H1 (cell line): ENCODE data around the gene S100G. TPM values are rescaled to one million over a fixed set of nuclear protein-coding genes. Genes with fewer than 3 reads are reported as not detected.

Source experiments
- CTCF ChIA-PET: fragments of 300-600 bp; sonication (Branson Sonifier 250); formaldehyde crosslinking; loops from one replicate; lab custom pipeline; 2021; ENCODE audit not compliant: partially characterized antibody; lab: Charles Lee
- POLR2A ChIA-PET: fragments of 300-600 bp; sonication (Branson Sonifier 250); formaldehyde crosslinking; loops from one replicate; lab custom pipeline; 2021; ENCODE audit warnings: inconsistent platforms; ENCODE audit not compliant: partially characterized antibody; lab: Charles Lee
- DNase-seq, 2 experiments: peaks; one replicate each; pipeline versions ENCODE4 v3.0.0 to v3.0.0-alpha.2; 2010 to 2022; ENCODE audit warnings: low spot score in 2 of 2, low read depth in 1 of 2, mixed read lengths in 1 of 2
- FAIRE-seq: peaks from 2 replicates; lab custom pipeline; 2011; peaks lifted over from hg19 to GRCh38; lab: Jason Lieb, UNC
- H2AFZ ChIP-seq: 2 replicates; pipeline ENCODE4 v1.8.1; 2012; ENCODE audit warnings: low read length, inconsistent platforms
- H2AK5ac ChIP-seq: 2 replicates; pipeline ENCODE4 v1.6.1; 2013; ENCODE audit warnings: low read depth, low read length
- H2BK120ac ChIP-seq: replicated peaks from 2 replicates; pipeline ENCODE3; 2013; ENCODE audit warnings: low read depth, low read length, inconsistent platforms
- H2BK12ac ChIP-seq: 2 replicates; pipeline ENCODE4 v1.6.1; 2013; ENCODE audit warnings: low read depth, low read length
- H2BK15ac ChIP-seq: 2 replicates; pipeline ENCODE4 v1.6.1; 2013; ENCODE audit warnings: low read length
- H2BK20ac ChIP-seq: 2 replicates; pipeline ENCODE4 v1.6.1; 2013; ENCODE audit warnings: low read length
- H2BK5ac ChIP-seq: 2 replicates; pipeline ENCODE4 v1.6.1; 2013; ENCODE audit warnings: low read depth, low read length
- H3K14ac ChIP-seq: 2 replicates; pipeline ENCODE4 v1.6.1; 2013; ENCODE audit warnings: inconsistent platforms; ENCODE audit not compliant: insufficient read length
- H3K18ac ChIP-seq: 2 replicates; pipeline ENCODE4 v1.6.1; 2013; ENCODE audit warnings: low read length; ENCODE audit errors: extremely low read depth
- H3K23ac ChIP-seq: 2 replicates; pipeline ENCODE4 v1.6.1; 2013; ENCODE audit warnings: inconsistent platforms; ENCODE audit not compliant: insufficient read length
- H3K23me2 ChIP-seq: 2 replicates; pipeline ENCODE4 v1.6.1; 2013; ENCODE audit warnings: low read depth, low read length
- H3K27ac ChIP-seq: 2 replicates; pipeline ENCODE4 v1.6.1; 2011; ENCODE audit warnings: low read depth, low read length, inconsistent platforms
- H3K27me3 ChIP-seq, 4 experiments: replicated peaks in 1 of 4; 1 replicate in 1 of 4; 2 replicates in 3 of 4; pipeline versions ENCODE4 v1.6.1 to v1.8.1; 2011 to 2013; ENCODE audit warnings: low read length in 3 of 4, mild to moderate bottlenecking in 3 of 4, inconsistent platforms in 2 of 4, mixed read lengths in 2 of 4, moderate library complexity in 1 of 4; ENCODE audit not compliant: control insufficient read depth in 3 of 4, insufficient read depth in 3 of 4; ENCODE audit errors: extremely low read depth in 1 of 4
- H3K36me3 ChIP-seq, 4 experiments: 2 replicates each; pipeline versions ENCODE4 v1.6.1 to v1.8.1; 2011 to 2013; ENCODE audit warnings: mild to moderate bottlenecking in 4 of 4, low read length in 3 of 4, moderate library complexity in 2 of 4, control low read depth in 1 of 4, inconsistent platforms in 1 of 4; ENCODE audit not compliant: insufficient read depth in 4 of 4, control insufficient read depth in 2 of 4
- H3K4ac ChIP-seq: replicated peaks from 2 replicates; pipeline ENCODE3; 2013; ENCODE audit warnings: low read length, low read depth, mixed read lengths, inconsistent platforms; ENCODE audit not compliant: insufficient read length
- H3K4me1 ChIP-seq, 4 experiments: replicated peaks in 1 of 4; 1 replicate in 1 of 4; 2 replicates in 3 of 4; pipeline versions ENCODE4 v1.6.1 to v1.8.1; 2011 to 2013; ENCODE audit warnings: low read length in 3 of 4, inconsistent platforms in 2 of 4, mixed read lengths in 1 of 4; ENCODE audit not compliant: insufficient read depth in 4 of 4, control insufficient read depth in 3 of 4
- H3K4me2 ChIP-seq, 2 experiments: 2 replicates each; pipeline versions ENCODE4 v1.6.1 to v1.8.1; 2011 to 2013; ENCODE audit warnings: low read depth in 2 of 2, low read length in 2 of 2, control low read depth in 1 of 2, inconsistent platforms in 1 of 2, mild to moderate bottlenecking in 1 of 2; ENCODE audit not compliant: insufficient read depth in 1 of 2
- H3K4me3 ChIP-seq, 4 experiments: fragments of 200-600, 300-600 bp in 1 of 4; sonication (generic), shearing (Covaris generic), sonication (Bioruptor Twin) in 1 of 4; 2 replicates each; pipeline versions ENCODE4 v1.5.1 to v1.8.1; 2011 to 2016; ENCODE audit warnings: low read length in 4 of 4, low read depth in 3 of 4, control low read depth in 2 of 4, inconsistent platforms in 2 of 4, mild to moderate bottlenecking in 2 of 4, mixed read lengths in 1 of 4, moderate library complexity in 1 of 4; ENCODE audit not compliant: insufficient read depth in 2 of 4; ENCODE audit errors: extremely low read depth in 1 of 4
- H3K56ac ChIP-seq: replicated peaks from 2 replicates; pipeline ENCODE3; 2013; ENCODE audit warnings: low read depth, mild to moderate bottlenecking, mixed read lengths, low read length, inconsistent platforms; ENCODE audit not compliant: insufficient read length
- H3K79me1 ChIP-seq: 2 replicates; pipeline ENCODE4 v1.6.1; 2013; ENCODE audit warnings: low read depth, low read length, control low read depth
- H3K79me2 ChIP-seq, 2 experiments: 2 replicates each; pipeline versions ENCODE4 v1.6.1 to v1.8.1; 2012 to 2013; ENCODE audit warnings: low read length in 2 of 2, mild to moderate bottlenecking in 2 of 2, inconsistent platforms in 1 of 2; ENCODE audit not compliant: insufficient read depth in 2 of 2, control insufficient read depth in 1 of 2
- H3K9ac ChIP-seq, 4 experiments: replicated peaks in 1 of 4; 1 replicate in 1 of 4; 2 replicates in 3 of 4; pipeline versions ENCODE4 v1.6.1 to v1.8.1; 2011 to 2013; ENCODE audit warnings: low read depth in 3 of 4, low read length in 3 of 4, control low read depth in 2 of 4, mild to moderate bottlenecking in 2 of 4, moderate library complexity in 2 of 4, inconsistent platforms in 1 of 4; ENCODE audit errors: extremely low read depth in 1 of 4
- H3K9me3 ChIP-seq, 2 experiments: 2 replicates each; pipeline versions ENCODE4 v1.6.1 to v1.8.1; 2012 to 2013; ENCODE audit warnings: mild to moderate bottlenecking in 2 of 2, moderate library complexity in 2 of 2, control low read depth in 1 of 2, inconsistent platforms in 1 of 2, low read depth in 1 of 2, low read length in 1 of 2, mixed read lengths in 1 of 2; ENCODE audit not compliant: insufficient read depth in 2 of 2
- H4K20me1 ChIP-seq, 2 experiments: replicated peaks in 1 of 2; 2 replicates each; pipeline versions ENCODE3 to v1.8.1; 2011 to 2013; ENCODE audit warnings: inconsistent platforms in 2 of 2, low read length in 2 of 2, mild to moderate bottlenecking in 1 of 2; ENCODE audit not compliant: insufficient read depth in 2 of 2, control insufficient read depth in 1 of 2
- H4K5ac ChIP-seq: 2 replicates; pipeline ENCODE4 v1.6.1; 2013; ENCODE audit warnings: low read length, low read depth, mixed read lengths, inconsistent platforms; ENCODE audit not compliant: insufficient read length
- H4K8ac ChIP-seq: 2 replicates; pipeline ENCODE4 v1.8.0; 2013; ENCODE audit warnings: mild to moderate bottlenecking, moderate library complexity, low read length, inconsistent platforms; ENCODE audit not compliant: insufficient read depth; ENCODE audit errors: extremely low read depth
- H4K91ac ChIP-seq: replicated peaks from 2 replicates; pipeline ENCODE3; 2013; ENCODE audit warnings: low read length, mixed read lengths, inconsistent platforms; ENCODE audit not compliant: insufficient read length
- HDAC2 ChIP-seq, 2 experiments: fragments of 300-600 bp in 1 of 2; sonication (generic) in 1 of 2; IDR thresholded peaks; 2 replicates each; pipeline ENCODE4 v1.6.1; 2011 to 2012; ENCODE audit warnings: low read depth in 2 of 2, low read length in 2 of 2, mild to moderate bottlenecking in 2 of 2, moderate library complexity in 2 of 2, borderline replicate concordance in 1 of 2, inconsistent platforms in 1 of 2
- JUN ChIP-seq: IDR thresholded peaks from 2 replicates; pipeline ENCODE4 v1.6.1; 2011; ENCODE audit warnings: low read depth, mild to moderate bottlenecking, improper control_type of control experiment, low read length
- KDM1A ChIP-seq: fragments of 200-600, 300-600 bp; sonication (generic); IDR thresholded peaks from 2 replicates; pipeline ENCODE4 v1.7.1; 2016; ENCODE audit warnings: mild to moderate bottlenecking, low read length, borderline replicate concordance
- SUZ12 ChIP-seq: fragments of 200-600 bp; sonication (generic); IDR thresholded peaks from 2 replicates; pipeline ENCODE4 v1.6.1; 2012; ENCODE audit warnings: mild to moderate bottlenecking, inconsistent platforms, low read length, moderate library complexity, mixed read lengths
- WGBS, 2 experiments: shearing (Covaris generic) in 1 of 2; methylation state at CpG; one replicate each; pipeline versions ENCODE4 v1.1.6 to v1.1.7; 2013 to 2015; ENCODE audit warnings: low lambda C conversion rate in 2 of 2, mixed read lengths in 2 of 2, inconsistent platforms in 1 of 2, low coverage in 1 of 2, missing lambda C conversion rate in 1 of 2; ENCODE audit not compliant: insufficient replicate concordance in 2 of 2, insufficient coverage in 1 of 2, insufficient read length in 1 of 2; ENCODE audit errors: extremely low coverage in 1 of 2, missing lambda C conversion rate in 1 of 2; 5-methylcytosine and 5-hydroxymethylcytosine counted together
- polyA plus RNA-seq, 7 experiments: library from polyadenylated mRNA; depleted of rRNA in 3 of 7; stranded (reverse) in 5 of 7; unstranded in 2 of 7; fragments of >200 nt in 5 of 7; fragments of 200-250 nt in 2 of 7; gene quantifications; 1 replicate in 5 of 7; 2 replicates in 1 of 7; 4 replicates in 1 of 7; pipeline versions ENCODE4 v1.2.1 to v1.2.3, GENCODE V29; 2011 to 2013; ENCODE audit warnings: missing spikeins in 2 of 7, mixed read lengths in 2 of 7
- total RNA-seq: library from RNA; stranded (reverse); fragmentation: NEBNext Ultra II Directional; extraction: Animal tissue kit (Norgen Biotek cat#: 25700); gene quantifications from 2 replicates; pipeline ENCODE4 v1.2.1, GENCODE V29; 2021

S100G gene
- total and polyA plus RNA-seq, 2 of the 8 experiments (the other 6 are each of a cell fraction or from before 2014, with no cell fraction given) = not detected

DNA sequence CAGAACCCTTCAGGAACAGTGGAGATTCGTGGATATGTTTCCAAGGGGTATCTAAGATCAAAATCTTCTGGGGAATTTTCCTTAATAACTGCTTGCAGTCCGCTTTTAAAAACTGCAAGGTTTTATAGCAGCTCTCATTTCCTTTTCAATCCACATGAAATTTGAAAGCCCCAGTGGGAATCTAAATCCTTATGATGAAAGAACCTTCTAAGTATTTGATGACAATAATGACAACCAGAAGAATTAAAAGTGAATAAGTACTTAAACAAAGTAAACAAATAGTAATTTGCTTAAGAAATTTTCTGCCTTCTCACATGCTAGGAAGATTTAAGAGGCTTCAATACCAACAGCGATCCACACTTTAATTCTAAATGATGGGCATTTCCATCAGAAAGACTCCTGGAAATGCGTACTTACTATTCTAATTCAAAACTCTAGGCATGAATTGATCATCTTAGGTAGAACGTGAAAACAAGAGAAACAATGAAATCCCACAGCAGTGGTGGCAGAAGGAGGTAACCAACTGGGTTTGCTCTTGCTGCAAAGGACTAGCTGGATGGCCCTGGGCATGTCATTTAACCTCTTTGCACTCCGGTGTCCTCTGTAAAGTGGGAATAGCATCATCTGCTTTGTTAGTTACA lies 37.6 kb upstream of the S100G start:
- Histone ChIP-seq H3K9ac (no peak overlapping the region; a peak in 1 of 7 replicates), H4K8ac (no peak overlapping the region), H3K9me3 (no peaks in the 10 kb centered on the region), H4K91ac (peak overlapping the region; percentile 25), H3K4me3 (no peak overlapping the region), H4K5ac (no peak overlapping the region), H3K4ac (no peak overlapping the region), H3K36me3 (peaks cover 0 to 28% (median 4%) of the 10 kb centered on the region in 4 experiments; a peak in 4 of 8 replicates), H2AFZ (no peak overlapping the region), H2BK20ac (0 out of 2 replicates have a peak overlapping the region, but pooled peaks have one; percentile 55), H3K14ac (no peak overlapping the region), H2AK5ac (no peak overlapping the region), H2BK12ac (no peak overlapping the region), H2BK120ac (peak overlapping the region; percentile 47), H3K79me1 (no peaks in the 10 kb centered on the region), H2BK15ac (no peak overlapping the region), H3K4me1 (peaks cover 0 to 3% (median 2%) of the 10 kb centered on the region in 4 experiments; a peak in 1 of 7 replicates), H3K23ac (no peak overlapping the region), H3K27me3 (no peaks in the 10 kb centered on the region), H2BK5ac (peak overlapping the region; percentile 90; the same call in 1 of the 2 replicates), H4K20me1 (no peaks in the 10 kb centered on the region), H3K56ac (no peak overlapping the region), H3K27ac (no peak overlapping the region), H3K79me2 (no peaks in the 10 kb centered on the region), H3K23me2 (no peaks in the 10 kb centered on the region), H3K18ac (no peak overlapping the region), H3K4me2 (no peak overlapping the region)
- CTCF ChIA-PET = interaction anchor here (0.9 to 1.4 kb wide), 2 partner anchors 28 to 35 kb away, joined by 3 to 4 read pairs; no protein-coding TSS in a partner anchor
- 1% methylated on average over 6 of the region's 6 CpGs; no CpG with 5 or more reads in 1 of the 2 experiments for WGBS, 2 experiments
- POLR2A ChIA-PET = interaction anchor here (0.6 to 1.5 kb wide), 2 partner anchors 33 to 45 kb away, joined by 5 read pairs; no protein-coding TSS in a partner anchor
- no peak for DNase-seq
- peak; percentile 89 for FAIRE-seq
- TF ChIP-seq JUN (no peak), HDAC2 (IDR thresholded peaks at IDR 0.05; ENCODE audit: borderline replicate concordance in 1 of 2, low read depth in 2 of 2, low read length in 2 of 2) (0 out of 4 replicates have a peak, but pooled peaks of 1 of the 2 experiments have one; percentile 42), KDM1A (peak; percentile 42; the same call in 1 of the 2 replicates), SUZ12 (no peak)
